Common myeloid progenitor, CD34-positive (primary cell): Measurements from ENCODE around the gene CACNA1G.

Experiments used
- CTCF ChIA-PET: fragments of 350-600 bp; sonication (Branson Sonifier 250); formaldehyde crosslinking; loops from one replicate; lab custom pipeline; 2021; ENCODE audit warnings: antibody characterized with exemption; lab: Charles Lee
- POLR2A ChIA-PET: fragments of 350-600 bp; sonication (Branson Sonifier 250); formaldehyde crosslinking; loops from one replicate; lab custom pipeline; 2021; ENCODE audit warnings: antibody characterized with exemption; lab: Charles Lee
- DNase-seq, 3 donors: peaks; one replicate each; pipeline versions ENCODE4 v3.0.0 to v3.0.0-alpha.2; 2013
- H3K27ac ChIP-seq, 2 experiments: 1 replicate in 1 of 2; 2 replicates in 1 of 2; pipeline ENCODE4 v1.7.0; 2013; ENCODE audit warnings: inconsistent platforms in 2 of 2, low read length in 2 of 2, mild to moderate bottlenecking in 2 of 2, low read depth in 1 of 2, moderate library complexity in 1 of 2; ENCODE audit not compliant: severe bottlenecking in 2 of 2, insufficient read depth in 1 of 2, poor library complexity in 1 of 2
- H3K27me3 ChIP-seq, 5 experiments: replicated peaks in 2 of 5; 1 replicate in 3 of 5; 2 replicates in 2 of 5; pipeline versions ENCODE4 v1.6.1 to v1.7.0; 2013; ENCODE audit warnings: low read length in 4 of 5, mild to moderate bottlenecking in 2 of 5, moderate library complexity in 2 of 5, inconsistent platforms in 1 of 5; ENCODE audit not compliant: insufficient read depth in 5 of 5, control insufficient read depth in 4 of 5
- H3K36me3 ChIP-seq, 4 experiments: 1 replicate in 2 of 4; 2 replicates in 2 of 4; pipeline versions ENCODE4 v1.6.1 to v1.7.0; 2013; ENCODE audit warnings: low read length in 3 of 4, control low read depth in 1 of 4, mild to moderate bottlenecking in 1 of 4; ENCODE audit not compliant: control insufficient read depth in 4 of 4, insufficient read depth in 4 of 4
- H3K4me1 ChIP-seq, 4 experiments: 1 replicate in 3 of 4; 2 replicates in 1 of 4; pipeline versions ENCODE4 v1.6.1 to v1.7.1; 2013; ENCODE audit warnings: low read length in 3 of 4, mild to moderate bottlenecking in 3 of 4, control low read depth in 1 of 4, inconsistent platforms in 1 of 4, moderate library complexity in 1 of 4; ENCODE audit not compliant: control insufficient read depth in 4 of 4, insufficient read depth in 4 of 4; ENCODE audit errors: control extremely low read depth in 1 of 4
- H3K4me3 ChIP-seq, 7 experiments: 1 replicate in 4 of 7; 2 replicates in 3 of 7; pipeline versions ENCODE4 v1.5.1 to v1.7.0; 2013; ENCODE audit warnings: mild to moderate bottlenecking in 7 of 7, low read length in 6 of 7, moderate library complexity in 6 of 7, inconsistent platforms in 2 of 7, low read depth in 2 of 7, control low read depth in 1 of 7; ENCODE audit not compliant: insufficient read depth in 4 of 7, control insufficient read depth in 1 of 7; ENCODE audit errors: extremely low read depth in 1 of 7
- H3K9me3 ChIP-seq, 5 experiments: 1 replicate in 4 of 5; 2 replicates in 1 of 5; pipeline versions ENCODE4 v1.6.1 to v1.7.1; 2013; ENCODE audit warnings: low read length in 4 of 5, mild to moderate bottlenecking in 2 of 5, inconsistent platforms in 1 of 5, low read depth in 1 of 5, moderate library complexity in 1 of 5; ENCODE audit not compliant: control insufficient read depth in 4 of 5, insufficient read depth in 2 of 5; ENCODE audit errors: control extremely low read depth in 1 of 5
- WGBS: methylation state at CpG from one replicate; pipeline ENCODE4 v1.1.5; 2013; ENCODE audit not compliant: insufficient coverage; 5-methylcytosine and 5-hydroxymethylcytosine counted together

Gene CACNA1G

GRCh38 chr17:50604513-50604912 lies 44.0 kb downstream of the CACNA1G start:
- DNase-seq: peak in 2 of 3 donors; percentile 43 to 50
- CTCF ChIA-PET: interaction anchor here (0.7 to 2.7 kb wide), 5 partner anchors 10 to 54 kb away, joined by 3 to 15 read pairs (median 5); no protein-coding TSS in a partner anchor
- POLR2A ChIA-PET: no interaction called here
- H3K27ac ChIP-seq: no peak overlapping the region
- WGBS: 11% methylated on average over 8 of the region's 13 CpGs
- H3K9me3 ChIP-seq: no peaks in the 10 kb centered on the region
- peaks cover 0 to 7% (median 0%) of the 10 kb centered on the region in 5 experiments for H3K27me3 ChIP-seq
- peaks cover 0 to 12% (median 9%) of the 10 kb centered on the region in 4 experiments for H3K4me1 ChIP-seq
- no peak overlapping the region for H3K4me3 ChIP-seq
- no peaks in the 10 kb centered on the region for H3K36me3 ChIP-seq

- DNase-seq: peak in 2 of 3 donors; percentile 50 to 61
Observed at GRCh38 chr17:50605429-50605828, 44.9 kb downstream of the CACNA1G start.

GRCh38 chr17:50607522-50608175 lies 47.1 kb downstream of the CACNA1G start:
- no peak for DNase-seq
- Histone ChIP-seq H3K36me3 (no peaks in the 10 kb centered on the region), H3K4me1 (peaks cover 0 to 13% (median 9%) of the 10 kb centered on the region in 4 experiments), H3K4me3 (no peak overlapping the region), H3K9me3 (no peaks in the 10 kb centered on the region), H3K27ac (no peak overlapping the region), H3K27me3 (peaks cover 0 to 4% (median 0%) of the 10 kb centered on the region in 5 experiments)
- CTCF ChIA-PET: interaction anchor here (1.1 kb wide), 1 partner anchor 55 kb away, joined by 3 read pairs; no protein-coding TSS in a partner anchor
- 80% methylated on average over 5 of the region's 19 CpGs for whole genome bisulfite sequencing
- POLR2A ChIA-PET: no interaction called here

More at GRCh38 chr17:50605429-50605828, 44.9 kb downstream of the CACNA1G start:
- H3K36me3 ChIP-seq: no peaks in the 10 kb centered on the region
- H3K4me1 ChIP-seq: peaks cover 0 to 12% (median 9%) of the 10 kb centered on the region in 4 experiments
- ChIA-PET POLR2A (no interaction called here), CTCF (interaction anchor here (0.7 to 2.7 kb wide), 5 partner anchors 9 to 55 kb away, joined by 3 to 15 read pairs (median 5); no protein-coding TSS in a partner anchor)
- H3K9me3 ChIP-seq: no peaks in the 10 kb centered on the region
- H3K27me3 ChIP-seq: peaks cover 0 to 6% (median 0%) of the 10 kb centered on the region in 5 experiments
- no peak overlapping the region for H3K4me3 ChIP-seq
- WGBS: 61% methylated on average over 5 of the region's 10 CpGs
- H3K27ac ChIP-seq: no peak overlapping the region

GRCh38 chr17:50608700-50609379 lies 48.3 kb downstream of the CACNA1G start:
- no peaks in the 10 kb centered on the region for H3K9me3 ChIP-seq
- no peak overlapping the region for H3K27ac ChIP-seq
- H3K36me3 ChIP-seq: no peaks in the 10 kb centered on the region
- H3K27me3 ChIP-seq: peaks cover 0 to 4% (median 0%) of the 10 kb centered on the region in 5 experiments
- ChIA-PET POLR2A (no interaction called here), CTCF (interaction anchor here (1.3 kb wide), 1 partner anchor 11 kb away, joined by 5 read pairs; no protein-coding TSS in a partner anchor)
- H3K4me1 ChIP-seq: peaks cover 0 to 23% (median 20%) of the 10 kb centered on the region in 4 experiments
- 97% methylated on average over 10 of the region's 22 CpGs for WGBS
- DNase-seq: no peak
- no peak overlapping the region for H3K4me3 ChIP-seq

GRCh38 chr17:50609380-50610074 lies 49.0 kb downstream of the CACNA1G start:
- CTCF ChIA-PET: interaction anchor here (1.3 to 1.6 kb wide), 3 partner anchors 11 to 18 kb away, joined by 3 to 5 read pairs (median 5); no protein-coding TSS in a partner anchor
- Histone ChIP-seq H3K27me3 (peaks cover 0 to 4% (median 0%) of the 10 kb centered on the region in 5 experiments), H3K4me1 (peaks cover 0 to 24% (median 20%) of the 10 kb centered on the region in 4 experiments), H3K9me3 (no peaks in the 10 kb centered on the region), H3K4me3 (no peak overlapping the region), H3K27ac (no peak overlapping the region), H3K36me3 (no peaks in the 10 kb centered on the region)
- WGBS: 93% methylated on average over 20 of the region's 24 CpGs
- POLR2A ChIA-PET: no interaction called here
- no peak for DNase-seq

GRCh38 chr17:50611634-50612033 lies 51.1 kb downstream of the CACNA1G start:
- CTCF ChIA-PET: interaction anchor here (1.3 to 5.7 kb wide), 3 partner anchors 12 to 39 kb away, joined by 3 to 26 read pairs (median 7); no protein-coding TSS in a partner anchor
- no peak for DNase-seq
- Histone ChIP-seq H3K9me3 (no peaks in the 10 kb centered on the region), H3K36me3 (no peaks in the 10 kb centered on the region), H3K27ac (no peak overlapping the region), H3K27me3 (peaks cover 0 to 2% (median 0%) of the 10 kb centered on the region in 5 experiments), H3K4me1 (peaks cover 0 to 20% (median 16%) of the 10 kb centered on the region in 4 experiments), H3K4me3 (no peak overlapping the region)
- 100% methylated on average over 6 of the region's 6 CpGs for WGBS
- POLR2A ChIA-PET: no interaction called here
